Naive thymus-derived CD8-positive, alpha-beta T cell (primary cell): ENCODE results near the gene SLC7A7. TPM values are rescaled to one million over a fixed set of nuclear protein-coding genes. Genes with fewer than 3 reads are reported as not detected.
"Not testable (repeated sequence)": the region's sequence is repeated elsewhere in the genome, so short reads cannot be mapped to it uniquely, and the experiment has no call there.

Source experiments
- ATAC-seq, 2 donors: fragments of 150-1000 bp; cut with Tn5 transposase in 1 of 2; sonication (Bioruptor Pico), chemical (Tn5 transposase) in 1 of 2; 1 replicate in 1 of 2; 2 replicates in 1 of 2; pipeline ENCODE4 v1.10.0; 2021; ENCODE audit warnings: mild to moderate bottlenecking in 2 of 2, moderate library complexity in 2 of 2
- POLR2A ChIA-PET: fragments of 350-600 bp; sonication (Branson Sonifier 250); formaldehyde crosslinking; loops from one replicate; lab custom pipeline; 2021; ENCODE audit warnings: antibody characterized with exemption; lab: Charles Lee
- DNase-seq, 10 donors: peaks; one replicate each; pipeline versions ENCODE4 v3.0.0 to v3.0.0-alpha.2; 2020 to 2022
- H3K27ac Mint-ChIP-seq, 10 donors: one replicate each; pipeline ENCODE4 v1.8.0; 2020 to 2022; ENCODE audit warnings: mild to moderate bottlenecking in 10 of 10, mixed read lengths in 10 of 10, moderate library complexity in 4 of 10, inconsistent platforms in 1 of 10
- H3K27me3 Mint-ChIP-seq, 5 donors: one replicate each; pipeline ENCODE4 v1.8.0; 2021 to 2022; ENCODE audit warnings: mixed read lengths in 5 of 5
- H3K36me3 Mint-ChIP-seq, 3 donors: one replicate each; pipeline ENCODE4 v1.8.0; 2020 to 2022; ENCODE audit warnings: mixed read lengths in 3 of 3, mild to moderate bottlenecking in 2 of 3, inconsistent platforms in 1 of 3
- H3K4me1 Mint-ChIP-seq, 4 donors: one replicate each; pipeline ENCODE4 v1.8.0; 2021 to 2022; ENCODE audit warnings: mixed read lengths in 4 of 4
- H3K4me3 Mint-ChIP-seq, 10 donors: one replicate each; pipeline ENCODE4 v1.8.0; 2020 to 2022; ENCODE audit warnings: mild to moderate bottlenecking in 10 of 10, mixed read lengths in 10 of 10, moderate library complexity in 6 of 10, inconsistent platforms in 1 of 10
- H3K9me3 Mint-ChIP-seq, 9 donors: one replicate each; pipeline ENCODE4 v1.8.0; 2020 to 2022; ENCODE audit warnings: mixed read lengths in 9 of 9, mild to moderate bottlenecking in 3 of 9, inconsistent platforms in 1 of 9, moderate library complexity in 1 of 9
- polyA plus RNA-seq, 3 donors: library from polyadenylated mRNA; unstranded; fragments of 300-500 nt; fragmentation: Illumina TruSeq; gene quantifications; one replicate each; pipeline ENCODE4 v1.2.3, GENCODE V29; 2021
- total RNA-seq, 8 experiments: library from RNA in 2 of 8; stranded (reverse) in 2 of 8; gene quantifications; one replicate each; pipeline ENCODE4 v1.2.3 and lab custom pipeline; 2021 to 2026

SLC7A7 gene
- total and polyA plus RNA-seq, 5 experiments from 2014 or later, result 0.13 to 3.5 (median 0.46) TPM

DNA sequence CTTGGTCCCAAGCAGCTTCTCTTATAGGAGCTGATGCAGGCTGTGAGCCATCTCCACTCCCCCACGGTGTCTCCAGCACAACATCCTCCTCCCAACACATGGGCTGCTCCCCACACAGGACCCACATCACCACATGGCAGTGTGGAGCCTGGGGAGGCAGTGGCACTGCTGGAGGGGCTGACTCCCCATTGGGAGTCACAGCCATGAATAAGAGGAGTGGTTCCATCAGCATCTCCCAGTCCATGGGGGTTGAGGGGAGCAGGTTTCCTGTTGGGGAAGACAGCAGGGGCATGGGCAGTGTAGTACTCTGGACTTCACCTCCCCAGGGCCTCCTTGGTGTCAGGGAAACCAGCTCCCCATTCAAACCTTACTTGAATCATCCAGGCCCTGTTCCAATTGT is 89.2 kb downstream of the SLC7A7 start:
- H3K27me3 Mint-ChIP-seq, result peaks cover 0 to 3% (median under 1%) of the 10 kb centered on the region in 5 donors
- H3K27ac Mint-ChIP-seq, result no peak overlapping the region
- peaks cover 0 to 5% (median 0%) of the 10 kb centered on the region in 9 donors for H3K9me3 Mint-ChIP-seq
- POLR2A ChIA-PET, result no interaction called here
- no peak overlapping the region for H3K4me3 Mint-ChIP-seq
- ATAC-seq, result no peak
- H3K4me1 Mint-ChIP-seq, result no peaks in the 10 kb centered on the region
- H3K36me3 Mint-ChIP-seq, result peaks cover 0 to 6% (median 0%) of the 10 kb centered on the region in 3 donors
- no peak for DNase-seq

DNA sequence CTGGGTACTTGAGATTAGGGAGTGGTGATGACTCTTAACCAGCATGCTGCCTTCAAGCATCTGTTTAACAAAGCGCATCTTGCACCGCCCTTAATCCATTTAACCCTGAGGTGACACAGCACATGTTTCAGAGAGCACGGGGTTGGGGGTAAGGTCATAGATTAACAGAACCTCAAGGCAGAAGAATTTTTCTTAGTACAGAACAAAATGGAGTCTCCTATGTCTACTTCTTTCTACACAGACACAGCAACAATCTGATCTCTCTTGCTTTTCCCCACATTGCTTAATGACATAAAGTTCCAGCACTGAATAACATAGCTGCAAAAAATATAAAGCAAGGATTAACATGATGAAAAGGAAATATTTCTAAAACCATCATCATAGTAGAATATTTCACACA is 89.9 kb downstream of the SLC7A7 start:
- H3K27ac Mint-ChIP-seq, ATAC-seq, H3K4me3 Mint-ChIP-seq, DNase-seq, H3K36me3 Mint-ChIP-seq, H3K27me3 Mint-ChIP-seq, H3K9me3 Mint-ChIP-seq, POLR2A ChIA-PET, H3K4me1 Mint-ChIP-seq: not testable (repeated sequence)

DNA sequence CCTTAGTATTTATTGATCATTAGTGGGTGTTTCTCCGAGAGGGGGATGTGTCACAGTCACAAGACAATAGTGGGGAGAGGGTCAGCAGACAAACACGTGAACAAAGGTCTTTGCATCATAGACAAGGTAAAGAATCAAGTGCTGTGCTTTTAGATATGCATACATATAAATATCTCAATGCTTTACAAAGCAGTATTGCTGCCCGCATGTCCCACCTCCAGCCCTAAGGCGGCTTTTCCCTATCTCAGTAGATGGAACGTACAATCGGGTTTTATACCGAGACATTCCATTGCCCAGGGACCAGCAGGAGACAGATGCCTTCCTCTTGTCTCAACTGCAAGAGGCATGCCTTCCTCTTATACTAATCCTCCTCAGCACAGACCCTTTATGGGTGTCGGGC is 90.4 kb downstream of the SLC7A7 start:
- H3K36me3 Mint-ChIP-seq, POLR2A ChIA-PET, H3K27ac Mint-ChIP-seq, H3K4me3 Mint-ChIP-seq, DNase-seq, H3K4me1 Mint-ChIP-seq, H3K9me3 Mint-ChIP-seq, ATAC-seq, H3K27me3 Mint-ChIP-seq: not testable (repeated sequence)

DNA sequence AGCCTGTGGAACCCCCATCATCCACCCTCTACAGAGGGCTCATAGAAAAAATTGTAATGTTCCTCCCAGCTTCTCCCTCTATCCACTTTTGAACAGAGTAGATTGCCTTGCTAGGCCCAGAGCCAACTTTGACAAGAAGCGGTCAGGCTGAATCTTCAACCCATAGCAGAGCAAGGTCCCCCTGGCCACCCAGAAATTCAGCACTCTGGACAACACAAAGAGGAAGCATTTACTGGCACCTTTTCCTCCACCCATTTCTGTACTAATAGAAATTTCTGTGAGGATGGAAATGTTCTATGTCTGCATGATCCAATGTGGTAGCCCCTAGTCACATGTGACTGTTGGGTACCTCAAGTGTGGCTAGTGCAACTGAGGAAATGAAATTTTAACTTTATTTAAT is 91.4 kb downstream of the SLC7A7 start:
- Mint-ChIP-seq H3K4me1 (no peaks in the 10 kb centered on the region), H3K4me3 (no peak overlapping the region), H3K27ac (no peak overlapping the region), H3K27me3 (no peaks in the 10 kb centered on the region), H3K36me3 (peaks cover 0 to 6% (median 0%) of the 10 kb centered on the region in 3 donors), H3K9me3 (peaks cover 0 to 7% (median 0%) of the 10 kb centered on the region in 9 donors)
- POLR2A ChIA-PET, result no interaction called here
- DNase-seq, result no peak
- ATAC-seq, result no peak

Other genes with a start within 250 kb of the SLC7A7 start
- 100 to 1,000 TPM; 120 to 122 TPM for gene DAD1, start 226.2 kb downstream of the SLC7A7 start, total RNA-seq
- gene DAD1, start 226.2 kb downstream of the SLC7A7 start, polyA plus RNA-seq, result 100 to 1,000 TPM; 610 to 660 (median 642) TPM
- 10 to 100 TPM; 22.2 to 22.6 TPM for gene ABHD4, start 217.1 kb downstream of the SLC7A7 start, total RNA-seq
- 10 to 100 TPM in 2 of 3 donors, 1 to 10 TPM in 1; 8.7 to 11.9 (median 11.1) TPM for gene ABHD4, start 217.1 kb downstream of the SLC7A7 start, polyA plus RNA-seq
- not detected for gene OR6J1, start 171.1 kb downstream of the SLC7A7 start, total RNA-seq
- not detected for gene OR6J1, start 171.1 kb downstream of the SLC7A7 start, polyA plus RNA-seq
- gene OXA1L, start 48.7 kb downstream of the SLC7A7 start, total RNA-seq, result 100 to 1,000 TPM; 159 to 166 TPM
- gene OXA1L, start 48.7 kb downstream of the SLC7A7 start, polyA plus RNA-seq, result 10 to 100 TPM; 56.3 to 67.4 (median 57.1) TPM
- 10 to 100 TPM; 69.9 to 75.3 TPM for gene MRPL52, start 14.5 kb upstream of the SLC7A7 start, total RNA-seq
- 100 to 1,000 TPM; 120 to 155 (median 148) TPM for gene MRPL52, start 14.5 kb upstream of the SLC7A7 start, polyA plus RNA-seq
- 1 to 10 TPM; 2.5 to 3.3 TPM for gene MMP14, start 21.1 kb upstream of the SLC7A7 start, total RNA-seq
- gene MMP14, start 21.1 kb upstream of the SLC7A7 start, polyA plus RNA-seq, result not detected
- gene LRP10, start 56.3 kb upstream of the SLC7A7 start, total RNA-seq, result 10 to 100 TPM; 70.5 to 72.6 TPM
- 10 to 100 TPM; 49.4 to 67.5 (median 52.2) TPM for gene LRP10, start 56.3 kb upstream of the SLC7A7 start, polyA plus RNA-seq
- gene REM2, start 67.8 kb upstream of the SLC7A7 start, total RNA-seq, result 1 to 10 TPM; 4.8 to 5.7 TPM
- gene REM2, start 67.8 kb upstream of the SLC7A7 start, polyA plus RNA-seq, result under 1 TPM; 0.15 to 0.72 (median 0.29) TPM
- gene RBM23, start 103.7 kb upstream of the SLC7A7 start, total RNA-seq, result 100 to 1,000 TPM; 143 to 148 TPM
- 10 to 100 TPM; 42.2 to 62.8 (median 59.6) TPM for gene RBM23, start 103.7 kb upstream of the SLC7A7 start, polyA plus RNA-seq
- gene PRMT5, start 113.9 kb upstream of the SLC7A7 start, total RNA-seq, result 10 to 100 TPM; 37.7 to 38.8 TPM
- 10 to 100 TPM; 42.4 to 67.3 (median 62.2) TPM for gene PRMT5, start 113.9 kb upstream of the SLC7A7 start, polyA plus RNA-seq
- gene HAUS4, start 141.7 kb upstream of the SLC7A7 start, total RNA-seq, result 10 to 100 TPM; 24.4 to 26.7 TPM
- 10 to 100 TPM; 27.1 to 31.7 (median 29.8) TPM for gene HAUS4, start 141.7 kb upstream of the SLC7A7 start, polyA plus RNA-seq
- gene AJUBA, start 167.1 kb upstream of the SLC7A7 start, total RNA-seq, result 1 to 10 TPM; 1.5 to 1.9 TPM
- 1 to 10 TPM in 1 of 3 donors, under 1 TPM in 2; 0.05 to 1.2 (median 0.45) TPM for gene AJUBA, start 167.1 kb upstream of the SLC7A7 start, polyA plus RNA-seq
- 10 to 100 TPM; 16.8 to 17.3 TPM for gene C14orf93, start 194.7 kb upstream of the SLC7A7 start, total RNA-seq
- 10 to 100 TPM in 1 of 3 donors, 1 to 10 TPM in 2; 5.6 to 10.9 (median 7.5) TPM for gene C14orf93, start 194.7 kb upstream of the SLC7A7 start, polyA plus RNA-seq
- gene PSMB5, start 219.5 kb upstream of the SLC7A7 start, total RNA-seq, result 10 to 100 TPM; 30.2 to 35.8 TPM
- 10 to 100 TPM; 33.2 to 49.7 (median 37.9) TPM for gene PSMB5, start 219.5 kb upstream of the SLC7A7 start, polyA plus RNA-seq
- under 1 TPM; 0.23 to 0.36 TPM for gene PSMB11, start 226.8 kb upstream of the SLC7A7 start, total RNA-seq
- under 1 TPM in 1 of 3 donors, not detected in 2; 0.12 TPM for gene PSMB11, start 226.8 kb upstream of the SLC7A7 start, polyA plus RNA-seq
- 1 to 10 TPM in 1 of 2 experiments, under 1 TPM in 1; 0.96 to 1.2 TPM for gene CDH24, start 242.1 kb upstream of the SLC7A7 start, total RNA-seq
- under 1 TPM; 0.06 to 0.31 (median 0.09) TPM for gene CDH24, start 242.1 kb upstream of the SLC7A7 start, polyA plus RNA-seq